GM10248 (cell line): Measurements from ENCODE around the gene PNPLA2.

Experiments
- CTCF ChIA-PET: fragments of 300-600 bp; sonication (Branson Sonifier 250); formaldehyde crosslinking; extraction: SDS; loops from one replicate; lab custom pipeline; 2021; ENCODE audit warnings: antibody characterized with exemption; lab: Yijun Ruan, JAX
- POLR2A ChIA-PET: fragments of 350-650 bp; sonication (Branson Sonifier 250); formaldehyde crosslinking; extraction: SDS; loops from one replicate; lab custom pipeline; 2020; ENCODE audit warnings: antibody characterized with exemption; lab: Yijun Ruan, JAX
- DNase-seq: peaks from one replicate; pipeline ENCODE4 v3.0.0; 2012; ENCODE audit errors: extremely low spot score
- TF ChIP-seq, protein P1 (sequence below): IDR thresholded peaks from 2 replicates; pipeline ENCODE4 v1.5.1; 2012; ENCODE audit warnings: mild to moderate bottlenecking, low read depth; ENCODE audit errors: extremely low read depth, missing control alignments, control extremely low read depth

PNPLA2 gene

DNA sequence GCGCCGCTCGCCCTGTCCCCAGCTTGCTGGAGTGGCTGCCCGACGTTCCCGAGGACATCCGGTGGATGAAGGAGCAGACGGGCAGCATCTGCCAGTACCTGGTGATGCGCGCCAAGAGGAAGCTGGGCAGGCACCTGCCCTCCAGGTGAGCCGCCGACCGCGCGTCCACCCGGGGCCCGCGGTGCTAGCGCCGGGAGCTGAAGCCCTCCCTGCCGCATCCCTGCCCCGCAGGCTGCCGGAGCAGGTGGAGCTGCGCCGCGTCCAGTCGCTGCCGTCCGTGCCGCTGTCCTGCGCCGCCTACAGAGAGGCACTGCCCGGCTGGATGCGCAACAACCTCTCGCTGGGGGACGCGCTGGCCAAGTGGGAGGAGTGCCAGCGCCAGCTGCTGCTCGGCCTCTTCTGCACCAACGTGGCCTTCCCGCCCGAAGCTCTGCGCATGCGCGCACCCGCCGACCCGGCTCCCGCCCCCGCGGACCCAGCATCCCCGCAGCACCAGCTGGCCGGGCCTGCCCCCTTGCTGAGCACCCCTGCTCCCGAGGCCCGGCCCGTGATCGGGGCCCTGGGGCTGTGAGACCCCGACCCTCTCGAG lies 5.7 kb downstream of the PNPLA2 start:
- TF ChIP-seq, protein P1, sequence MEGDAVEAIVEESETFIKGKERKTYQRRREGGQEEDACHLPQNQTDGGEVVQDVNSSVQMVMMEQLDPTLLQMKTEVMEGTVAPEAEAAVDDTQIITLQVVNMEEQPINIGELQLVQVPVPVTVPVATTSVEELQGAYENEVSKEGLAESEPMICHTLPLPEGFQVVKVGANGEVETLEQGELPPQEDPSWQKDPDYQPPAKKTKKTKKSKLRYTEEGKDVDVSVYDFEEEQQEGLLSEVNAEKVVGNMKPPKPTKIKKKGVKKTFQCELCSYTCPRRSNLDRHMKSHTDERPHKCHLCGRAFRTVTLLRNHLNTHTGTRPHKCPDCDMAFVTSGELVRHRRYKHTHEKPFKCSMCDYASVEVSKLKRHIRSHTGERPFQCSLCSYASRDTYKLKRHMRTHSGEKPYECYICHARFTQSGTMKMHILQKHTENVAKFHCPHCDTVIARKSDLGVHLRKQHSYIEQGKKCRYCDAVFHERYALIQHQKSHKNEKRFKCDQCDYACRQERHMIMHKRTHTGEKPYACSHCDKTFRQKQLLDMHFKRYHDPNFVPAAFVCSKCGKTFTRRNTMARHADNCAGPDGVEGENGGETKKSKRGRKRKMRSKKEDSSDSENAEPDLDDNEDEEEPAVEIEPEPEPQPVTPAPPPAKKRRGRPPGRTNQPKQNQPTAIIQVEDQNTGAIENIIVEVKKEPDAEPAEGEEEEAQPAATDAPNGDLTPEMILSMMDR = no peak
- ChIA-PET CTCF (interaction anchor here (1.9 kb wide), 1 partner anchor 17 kb away, joined by 4 read pairs; no protein-coding TSS in a partner anchor), POLR2A (no interaction called here)
- no peak for DNase-seq

DNA sequence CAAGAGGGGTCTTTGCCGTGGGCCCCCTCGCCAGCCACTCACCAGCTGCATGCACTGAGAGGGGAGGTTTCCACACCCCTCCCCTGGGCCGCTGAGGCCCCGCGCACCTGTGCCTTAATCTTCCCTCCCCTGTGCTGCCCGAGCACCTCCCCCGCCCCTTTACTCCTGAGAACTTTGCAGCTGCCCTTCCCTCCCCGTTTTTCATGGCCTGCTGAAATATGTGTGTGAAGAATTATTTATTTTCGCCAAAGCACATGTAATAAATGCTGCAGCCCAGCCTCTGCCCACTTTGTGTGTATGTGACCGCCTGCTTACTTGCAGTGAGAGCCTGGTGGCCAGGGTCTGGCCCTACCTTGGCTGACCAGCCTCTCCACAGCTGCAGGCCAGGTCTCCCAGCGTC lies 6.2 kb downstream of the PNPLA2 start:
- no peak for DNase-seq
- CTCF ChIA-PET = interaction anchor here (1.9 kb wide), 1 partner anchor 16 kb away, joined by 4 read pairs; no protein-coding TSS in a partner anchor
- TF ChIP-seq, protein P1 = no peak
- POLR2A ChIA-PET = no interaction called here

DNA sequence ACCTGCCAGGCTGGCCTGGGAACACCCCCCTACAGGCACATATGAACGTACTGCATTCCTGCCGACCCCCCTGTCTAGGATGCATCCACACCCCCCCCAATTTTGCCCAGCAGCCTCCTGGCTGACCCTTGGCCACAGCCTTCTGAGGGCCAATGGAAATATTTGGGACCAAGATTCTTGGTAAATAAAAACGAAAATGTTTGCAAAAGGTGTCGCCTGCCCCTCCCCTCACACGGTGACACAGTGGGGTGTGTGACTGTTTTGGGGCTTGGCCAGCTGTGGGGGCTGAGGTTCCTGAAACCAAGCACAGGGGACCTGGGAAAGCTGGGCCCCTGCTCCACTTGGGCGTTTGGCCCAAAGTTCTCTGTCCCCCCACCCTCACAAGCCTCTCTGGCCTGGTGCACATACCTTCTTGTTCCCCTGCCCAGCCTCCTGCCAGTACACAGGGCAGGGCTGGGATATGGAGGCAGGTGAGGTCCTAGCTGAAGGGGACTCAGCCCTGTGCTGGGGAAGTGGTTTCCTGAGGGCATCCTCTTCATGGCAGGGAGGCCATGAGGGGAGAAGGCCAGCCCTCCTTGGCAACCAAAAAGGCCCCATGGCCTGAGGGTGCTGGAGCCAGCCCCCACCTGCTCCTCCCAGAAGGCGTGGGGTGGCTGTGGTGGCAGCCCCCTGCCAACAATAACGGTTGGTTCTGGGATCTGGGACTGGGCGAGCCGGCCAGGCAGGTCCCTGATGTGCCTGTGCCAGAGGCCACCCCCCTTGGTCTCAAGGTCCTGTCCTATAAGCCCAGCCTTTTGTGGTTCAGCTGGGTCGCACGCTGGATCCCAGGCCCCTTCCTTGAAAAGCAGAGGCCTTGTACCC lies 6.9 kb downstream of the PNPLA2 start:
- POLR2A ChIA-PET = no interaction called here
- CTCF ChIA-PET = interaction anchor here (1.9 kb wide), 1 partner anchor 16 kb away, joined by 4 read pairs; no protein-coding TSS in a partner anchor
- TF ChIP-seq, protein P1 = no peak
- DNase-seq = no peak

DNA sequence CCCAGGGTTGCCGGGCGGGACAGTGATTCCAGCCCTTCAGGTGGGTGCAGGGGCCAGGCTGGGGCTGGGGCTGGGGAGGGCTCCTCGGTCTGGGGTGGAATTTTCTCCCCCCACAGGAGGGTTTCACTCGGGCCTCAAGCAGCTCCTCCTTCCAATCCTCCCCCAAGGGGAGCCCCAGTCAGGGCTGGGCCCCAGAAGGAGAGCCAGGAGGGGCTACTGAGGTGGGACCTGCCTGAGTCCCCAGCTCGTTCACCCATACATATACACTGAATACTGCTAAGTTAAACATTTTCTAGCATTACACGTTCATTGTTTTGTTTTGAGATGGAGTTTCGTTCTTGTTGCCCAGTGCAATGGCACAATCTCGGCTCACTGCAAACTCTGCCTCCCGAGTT lies 7.5 kb downstream of the PNPLA2 start:
- POLR2A ChIA-PET = no interaction called here
- CTCF ChIA-PET = interaction anchor here (1.9 kb wide), 1 partner anchor 15 kb away, joined by 4 read pairs; no protein-coding TSS in a partner anchor
- no peak for DNase-seq
- TF ChIP-seq, protein P1 = no peak

DNA sequence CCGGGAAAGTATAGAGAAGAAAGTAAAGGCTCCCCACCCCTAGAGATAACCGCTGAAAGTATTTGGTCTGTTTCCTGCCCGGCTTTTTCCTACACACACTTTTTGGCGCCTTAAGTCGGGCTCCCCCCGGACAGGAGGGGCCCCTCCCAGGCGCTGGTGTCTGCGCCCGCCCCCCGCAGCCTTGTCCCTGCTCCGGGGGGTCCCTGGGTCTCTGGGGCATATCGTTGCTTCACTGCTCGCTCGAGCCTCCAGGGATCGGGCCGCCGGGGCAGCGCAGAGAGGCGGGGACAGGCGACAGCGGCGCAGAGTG lies 8.1 kb downstream of the PNPLA2 start:
- no peak for DNase-seq
- TF ChIP-seq, protein P1 = no peak
- ChIA-PET POLR2A (no interaction called here), CTCF (interaction anchor here (1.6 kb wide), 1 partner anchor 224 kb away, joined by 4 read pairs; no protein-coding TSS in a partner anchor)

DNA sequence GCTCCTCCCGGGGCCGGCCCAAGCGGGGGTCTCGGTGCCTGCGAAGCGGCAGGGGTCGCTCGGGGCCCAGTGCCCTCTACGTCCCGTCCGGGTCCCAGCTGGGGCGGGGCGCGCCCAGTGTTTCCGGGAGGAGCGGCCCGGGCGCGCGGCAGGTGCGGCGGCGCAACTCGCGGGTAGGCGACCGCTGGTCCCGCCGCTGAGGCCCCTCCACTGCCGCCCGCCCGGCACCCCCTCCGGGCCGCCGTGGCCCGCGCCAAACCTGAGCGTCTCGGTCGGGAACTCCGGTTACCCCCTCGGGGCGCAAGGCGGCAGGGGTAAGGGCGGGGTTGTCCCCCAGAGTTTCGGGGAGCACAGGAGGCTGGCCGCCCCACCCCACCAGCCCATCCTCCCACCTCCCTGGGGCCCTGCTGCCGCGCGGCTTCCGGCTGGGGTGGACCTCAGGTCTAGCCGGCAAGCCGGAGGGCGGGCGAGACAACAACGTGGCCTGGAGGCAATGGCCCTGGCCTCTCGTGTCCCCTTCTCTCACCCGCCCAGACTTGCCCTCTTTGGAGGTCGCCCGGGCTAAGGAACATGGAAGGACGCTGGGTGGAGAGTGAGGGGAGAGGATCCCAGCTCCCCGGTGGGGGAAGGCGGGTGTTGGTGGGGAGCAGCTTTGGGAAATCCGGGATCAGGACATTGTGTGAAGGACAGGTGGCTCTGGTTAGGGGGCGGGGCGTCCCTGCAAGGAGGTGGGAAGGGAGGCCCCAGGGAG lies 8.6 kb downstream of the PNPLA2 start:
- DNase-seq = peak; percentile 77
- TF ChIP-seq, protein P1 = no peak
- POLR2A ChIA-PET = interaction anchor here (6.2 kb wide), 1 partner anchor 8 kb away, joined by 35 read pairs; the partner anchor contains the start of gene PNPLA2
- CTCF ChIA-PET = interaction anchor here (1.6 to 2.9 kb wide), 3 partner anchors 8 to 223 kb away, joined by 4 to 11 read pairs (median 4); partner anchors contain the start of gene PNPLA2
